Stomach (tissue), 9 donors: Measurements from ENCODE around the gene CD38. TPM values are rescaled to one million over a fixed set of nuclear protein-coding genes. Genes with fewer than 3 reads are reported as not detected.
A peak's percentile ranks its signal among the peaks of the same experiment; 100 is the strongest.

ENCODE experiments used
- DNase-seq, 2 donors: peaks; one replicate each; pipeline versions ENCODE4 v3.0.0 to v3.0.0-alpha.2; 2013 to 2019
- H3K27ac ChIP-seq, 5 donors: fragments of 200-600 bp in 4 of 5; sonication (generic) in 4 of 5; one replicate each; pipeline ENCODE4 v1.5.1; 2013 to 2019; ENCODE audit warnings: mild to moderate bottlenecking in 1 of 5, moderate library complexity in 1 of 5
- H3K27me3 ChIP-seq, 3 donors: fragments of 200-600 bp; sonication (generic); one replicate each; pipeline ENCODE4 v1.5.1; 2017 to 2019; ENCODE audit warnings: mixed run types in 1 of 3
- H3K36me3 ChIP-seq, 4 donors: fragments of 200-600 bp; sonication (generic); 1 replicate in 3 of 4; 2 replicates in 1 of 4; pipeline ENCODE4 v1.5.1; 2016 to 2019
- H3K4me1 ChIP-seq, 4 donors: fragments of 200-600 bp; sonication (generic); one replicate each; pipeline ENCODE4 v1.5.1; 2016 to 2019
- H3K4me3 ChIP-seq, 4 donors: fragments of 200-600 bp; sonication (generic) in 3 of 4; one replicate each; pipeline ENCODE4 v1.5.1; 2016 to 2019; ENCODE audit warnings: mild to moderate bottlenecking in 1 of 4
- H3K9me3 ChIP-seq, 4 donors: fragments of 200-600 bp; sonication (generic); one replicate each; pipeline ENCODE4 v1.5.1; 2016 to 2019
- CTCF ChIP-seq, 7 experiments: fragments of 450-650 bp in 4 of 7; fragments of 200-600 bp in 3 of 7; sonication (generic) in 3 of 7; IDR thresholded peaks; one replicate each; pipeline ENCODE4 v1.5.1; 2016 to 2019; ENCODE audit warnings: antibody characterized with exemption in 7 of 7, control low read depth in 2 of 7, mild to moderate bottlenecking in 1 of 7
- EP300 ChIP-seq: sonication (generic); formaldehyde crosslinking; IDR thresholded peaks from one replicate; pipeline ENCODE4 v1.6.1; 2017; ENCODE audit warnings: antibody characterized with exemption
- POLR2A ChIP-seq, 4 donors: fragments of 450-650 bp; IDR thresholded peaks; one replicate each; pipeline ENCODE4 v1.6.1; 2016; ENCODE audit warnings: antibody characterized with exemption in 4 of 4, control low read depth in 2 of 4, mild to moderate bottlenecking in 1 of 4, moderate library complexity in 1 of 4
- POLR2AphosphoS5 ChIP-seq, 3 donors: sonication (generic); formaldehyde crosslinking; IDR thresholded peaks; one replicate each; pipeline ENCODE4 v1.6.1; 2016; ENCODE audit warnings: antibody characterized with exemption in 3 of 3
- WGBS, 5 donors: extraction: QIAGEN DNeasy Blood & Tissue Kit in 3 of 5; methylation state at CpG; one replicate each; pipeline versions ENCODE4 v1.1.5 to v1.1.7; 2013 to 2018; 5-methylcytosine and 5-hydroxymethylcytosine counted together
- intact Hi-C: fragments of 100-400 bp; cut with DNase I; formaldehyde crosslinking; loops from one replicate; pipeline ENCODE4 v1.15.1; 2023; ENCODE audit warnings: low total_unique reads
- polyA plus RNA-seq, 3 donors: library from polyadenylated mRNA; stranded (reverse); fragments of 200-250 nt; gene quantifications; one replicate each; pipeline ENCODE4 v1.2.3, GENCODE V29; 2013
- total RNA-seq, 5 donors: library from RNA; depleted of rRNA; stranded (reverse); fragments of >200 nt; gene quantifications; one replicate each; pipeline versions ENCODE4 v1.1.0 to v1.2.3, GENCODE V29; 2014 to 2016
- donor health status: healthy with polysubstance abuse.
- donor health status: Bipolar disorder and iron deficiency.
- donor health status: healthy.

Gene CD38
- total and polyA plus RNA-seq, 8 donors, result 0.62 to 44.9 (median 2.2) TPM

- 67 to 78% (median 72%) methylated on average over 6 of the region's 6 CpGs for WGBS, 5 donors
- peaks cover 0 to 4% (median 0%) of the 10 kb centered on the region in 4 donors for H3K4me1 ChIP-seq
- no peak overlapping the region for H3K27ac ChIP-seq
- intact Hi-C loops, result no loop called here
- no peak overlapping the region for H3K4me3 ChIP-seq
- H3K27me3 ChIP-seq, result no peaks in the 10 kb centered on the region
- no peak for DNase-seq
- no peaks in the 10 kb centered on the region for H3K36me3 ChIP-seq
- no peaks in the 10 kb centered on the region for H3K9me3 ChIP-seq
- TF ChIP-seq POLR2A (IDR thresholded peaks at IDR 0.05), result no peak
- TF ChIP-seq POLR2AphosphoS5 (IDR thresholded peaks at IDR 0.05), result no peak
- no peak for TF ChIP-seq EP300
- TF ChIP-seq CTCF (IDR thresholded peaks at IDR 0.05), result no peak
These were observed 29.1 kb upstream of the CD38 start for GRCh38 chr4:15749001-15749400.

- no peak overlapping the region for H3K4me3 ChIP-seq
- no peak for DNase-seq
- no peaks in the 10 kb centered on the region for H3K9me3 ChIP-seq
- no peaks in the 10 kb centered on the region for H3K36me3 ChIP-seq
- no peaks in the 10 kb centered on the region for H3K27me3 ChIP-seq
- peaks cover 0 to 15% (median 0%) of the 10 kb centered on the region in 4 donors for H3K4me1 ChIP-seq
- intact Hi-C loops, result no loop called here
- no peak overlapping the region for H3K27ac ChIP-seq
- TF ChIP-seq POLR2A (IDR thresholded peaks at IDR 0.05), result no peak
- no peak for TF ChIP-seq EP300
- no peak for TF ChIP-seq POLR2AphosphoS5 (IDR thresholded peaks at IDR 0.05)
- no peak for TF ChIP-seq CTCF (IDR thresholded peaks at IDR 0.05)
- WGBS, 5 donors, result 87 to 97% (median 95%) methylated on average over 2 of the region's 2 CpGs
These were observed 27.0 kb upstream of the CD38 start for GRCh38 chr4:15751153-15751552.

- Histone ChIP-seq H3K27me3 (no peaks in the 10 kb centered on the region), H3K36me3 (no peaks in the 10 kb centered on the region), H3K9me3 (no peaks in the 10 kb centered on the region), H3K4me1 (peaks cover 0 to 15% (median 0%) of the 10 kb centered on the region in 4 donors), H3K4me3 (no peak overlapping the region), H3K27ac (no peak overlapping the region)
- no peak for DNase-seq
- 84 to 92% (median 86%) methylated on average over 6 of the region's 6 CpGs for WGBS, 5 donors
- intact Hi-C loops, result no loop called here
- no peak for TF ChIP-seq POLR2A (IDR thresholded peaks at IDR 0.05)
- no peak for TF ChIP-seq POLR2AphosphoS5 (IDR thresholded peaks at IDR 0.05)
- TF ChIP-seq CTCF (IDR thresholded peaks at IDR 0.05), result no peak
- no peak for TF ChIP-seq EP300
These were observed 25.0 kb upstream of the CD38 start for GRCh38 chr4:15753081-15753480.

GRCh38 chr4:15753786-15754185 is 24.3 kb upstream of the CD38 start:
- Histone ChIP-seq H3K27me3 (no peaks in the 10 kb centered on the region), H3K36me3 (no peaks in the 10 kb centered on the region), H3K4me1 (peaks cover 0 to 15% (median 0%) of the 10 kb centered on the region in 4 donors), H3K9me3 (no peaks in the 10 kb centered on the region), H3K4me3 (no peak overlapping the region), H3K27ac (no peak overlapping the region)
- intact Hi-C loops, result no loop called here
- WGBS, 5 donors, result 39 to 66% (median 61%) methylated on average over 4 of the region's 4 CpGs
- TF ChIP-seq EP300, result no peak
- TF ChIP-seq POLR2AphosphoS5 (IDR thresholded peaks at IDR 0.05), result no peak
- no peak for TF ChIP-seq CTCF (IDR thresholded peaks at IDR 0.05)
- no peak for TF ChIP-seq POLR2A (IDR thresholded peaks at IDR 0.05)
- peak in 1 of 2 donors; percentile 30 for DNase-seq
